SHP77 treated with DMSO at 0.1 percent for 48 hours (cell line): ENCODE measurements around the gene MYL4.
"Not testable (repeated sequence)": the region's sequence is repeated elsewhere in the genome, so short reads cannot be mapped to it uniquely, and the experiment has no call there.

Experiments
- DNase-seq: peaks from one replicate; lab custom pipeline; 2025; lab: John Stamatoyannopoulos, UW

MYL4 gene

GRCh38 chr17:47221154-47221553 is 12.0 kb downstream of the MYL4 start:
- no peak for DNase-seq

GRCh38 chr17:47222047-47222446 is 12.9 kb downstream of the MYL4 start:
- DNase-seq = no peak

- no peak for DNase-seq
Observed at GRCh38 chr17:47223007-47223406, 13.9 kb downstream of the MYL4 start.

- no peak for DNase-seq
Observed at GRCh38 chr17:47223460-47223859, 14.3 kb downstream of the MYL4 start.

- DNase-seq = not testable (repeated sequence)
Observed at GRCh38 chr17:47224077-47224476, 14.9 kb downstream of the MYL4 start.

- no peak for DNase-seq
Observed at GRCh38 chr17:47224966-47225365, 15.8 kb downstream of the MYL4 start.

- DNase-seq = no peak
Observed at GRCh38 chr17:47225436-47225858, 16.3 kb downstream of the MYL4 start.

- no peak for DNase-seq
Observed at GRCh38 chr17:47225911-47226688, 17.0 kb downstream of the MYL4 start.

- DNase-seq = no peak
Observed at GRCh38 chr17:47227862-47228261, 18.7 kb downstream of the MYL4 start.

GRCh38 chr17:47229535-47230443 is 20.6 kb downstream of the MYL4 start:
- peak; percentile 77 for DNase-seq

GRCh38 chr17:47230864-47231263 is 21.7 kb downstream of the MYL4 start:
- DNase-seq = no peak

- DNase-seq = no peak
Observed at GRCh38 chr17:47231334-47231733, 22.2 kb downstream of the MYL4 start.

GRCh38 chr17:47231866-47232265 is 22.7 kb downstream of the MYL4 start:
- DNase-seq = no peak

- no peak for DNase-seq
Observed at GRCh38 chr17:47232465-47232864, 23.3 kb downstream of the MYL4 start.

GRCh38 chr17:47235506-47235905 is 26.4 kb downstream of the MYL4 start:
- no peak for DNase-seq

- no peak for DNase-seq
Observed at GRCh38 chr17:47235923-47236322, 26.8 kb downstream of the MYL4 start.

GRCh38 chr17:47237841-47238240 is 28.7 kb downstream of the MYL4 start:
- no peak for DNase-seq

GRCh38 chr17:47238321-47239010 is 29.3 kb downstream of the MYL4 start:
- no peak for DNase-seq

GRCh38 chr17:47239619-47239966 is 30.4 kb downstream of the MYL4 start:
- no peak for DNase-seq

GRCh38 chr17:47239967-47240651 is 31.0 kb downstream of the MYL4 start:
- DNase-seq = no peak

- DNase-seq = no peak
Observed at GRCh38 chr17:47240806-47241205, 31.7 kb downstream of the MYL4 start.

- no peak for DNase-seq
Observed at GRCh38 chr17:47242648-47243047, 33.5 kb downstream of the MYL4 start.
